Measurements from ENCODE around the gene HTR3E. TPM values are rescaled to one million over a fixed set of nuclear protein-coding genes. Genes with fewer than 3 reads are reported as not detected.

HTR3E gene
- total RNA-seq, 6 donors from 2014 or later: not detected

DNA sequence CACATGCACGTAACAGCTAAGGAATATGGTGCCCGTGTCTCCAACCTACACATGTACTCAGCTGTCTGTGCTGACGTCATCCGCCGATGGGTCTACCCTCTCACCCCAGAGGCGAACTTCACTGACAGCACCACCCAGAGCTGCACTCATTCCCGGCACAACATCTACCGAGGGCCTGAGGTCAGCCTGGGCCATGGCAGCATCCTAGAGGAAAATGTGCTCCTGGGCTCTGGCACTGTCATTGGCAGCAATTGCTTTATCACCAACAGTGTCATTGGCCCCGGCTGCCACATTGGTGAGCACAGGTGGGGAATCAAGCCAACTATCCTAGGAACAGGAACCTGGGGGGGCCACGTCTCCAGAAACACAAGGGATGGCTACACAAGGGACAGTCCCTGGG lies 43.6 kb downstream of the HTR3E start:
- DNase-seq (no peak), ATAC-seq (ENCODE audit: low FRiP score in 2 of 2) (no peak)
- Histone ChIP-seq H3K27ac (no peak overlapping the region), H3K4me3 (no peak overlapping the region), H3K4me1 (peaks cover 11 to 18% (median 16%) of the 10 kb centered on the region in 4 donors), H3K36me3 (peaks cover 28 to 74% (median 59%) of the 10 kb centered on the region in 4 donors), H3K9me3 (no peaks in the 10 kb centered on the region), H3K27me3 (no peaks in the 10 kb centered on the region)
- 92 to 93% methylated on average over 9 to 10 of the region's 10 CpGs for WGBS, 2 donors
- TF ChIP-seq, protein P1, sequence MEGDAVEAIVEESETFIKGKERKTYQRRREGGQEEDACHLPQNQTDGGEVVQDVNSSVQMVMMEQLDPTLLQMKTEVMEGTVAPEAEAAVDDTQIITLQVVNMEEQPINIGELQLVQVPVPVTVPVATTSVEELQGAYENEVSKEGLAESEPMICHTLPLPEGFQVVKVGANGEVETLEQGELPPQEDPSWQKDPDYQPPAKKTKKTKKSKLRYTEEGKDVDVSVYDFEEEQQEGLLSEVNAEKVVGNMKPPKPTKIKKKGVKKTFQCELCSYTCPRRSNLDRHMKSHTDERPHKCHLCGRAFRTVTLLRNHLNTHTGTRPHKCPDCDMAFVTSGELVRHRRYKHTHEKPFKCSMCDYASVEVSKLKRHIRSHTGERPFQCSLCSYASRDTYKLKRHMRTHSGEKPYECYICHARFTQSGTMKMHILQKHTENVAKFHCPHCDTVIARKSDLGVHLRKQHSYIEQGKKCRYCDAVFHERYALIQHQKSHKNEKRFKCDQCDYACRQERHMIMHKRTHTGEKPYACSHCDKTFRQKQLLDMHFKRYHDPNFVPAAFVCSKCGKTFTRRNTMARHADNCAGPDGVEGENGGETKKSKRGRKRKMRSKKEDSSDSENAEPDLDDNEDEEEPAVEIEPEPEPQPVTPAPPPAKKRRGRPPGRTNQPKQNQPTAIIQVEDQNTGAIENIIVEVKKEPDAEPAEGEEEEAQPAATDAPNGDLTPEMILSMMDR (IDR thresholded peaks at IDR 0.05): no peak
- no peak for TF ChIP-seq EP300 (IDR thresholded peaks at IDR 0.05)
- no peak for TF ChIP-seq POLR2AphosphoS5 (IDR thresholded peaks at IDR 0.05)
- TF ChIP-seq POLR2A (IDR thresholded peaks at IDR 0.05): no peak

GRCh38 chr3:184142199-184142598 lies 45.3 kb downstream of the HTR3E start:
- WGBS, 2 donors: 97 to 98% methylated on average over 6 to 7 of the region's 7 CpGs
- peaks cover 0 to 2% (median 2%) of the 10 kb centered on the region in 4 donors for H3K4me1 ChIP-seq
- peaks cover 28 to 87% (median 69%) of the 10 kb centered on the region in 4 donors for H3K36me3 ChIP-seq
- no peak overlapping the region for H3K4me3 ChIP-seq
- no peaks in the 10 kb centered on the region for H3K27me3 ChIP-seq
- H3K9me3 ChIP-seq: no peaks in the 10 kb centered on the region
- TF ChIP-seq POLR2A (IDR thresholded peaks at IDR 0.05): no peak
- TF ChIP-seq EP300 (IDR thresholded peaks at IDR 0.05): no peak
- TF ChIP-seq, protein P1 (IDR thresholded peaks at IDR 0.05): no peak
- no peak for TF ChIP-seq POLR2AphosphoS5 (IDR thresholded peaks at IDR 0.05)
- DNase-seq (no peak), ATAC-seq (ENCODE audit: low FRiP score in 2 of 2) (no peak)
- H3K27ac ChIP-seq: no peak overlapping the region

DNA sequence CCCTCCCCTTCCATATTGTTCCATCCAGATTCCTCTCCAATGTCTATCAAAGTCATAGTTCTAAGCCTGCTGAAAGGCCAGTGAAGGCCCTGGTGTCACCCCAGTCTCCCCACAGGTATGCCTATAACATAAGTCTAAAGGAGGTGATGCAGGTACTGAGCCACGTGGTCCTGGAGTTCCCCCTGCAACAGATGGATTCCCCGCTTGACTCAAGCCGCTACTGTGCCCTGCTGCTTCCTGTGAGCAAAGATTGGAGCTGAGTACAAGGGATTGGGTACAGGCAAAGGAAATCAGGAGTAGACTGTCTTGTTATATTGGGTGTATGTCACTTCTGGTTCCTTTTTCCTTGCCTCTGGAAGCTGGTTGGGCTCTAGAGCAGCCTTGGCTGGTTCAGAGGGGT lies 46.5 kb downstream of the HTR3E start:
- ATAC-seq (ENCODE audit: low FRiP score in 2 of 2) (no peak), DNase-seq (no peak)
- Histone ChIP-seq H3K4me3 (no peak overlapping the region), H3K27ac (no peak overlapping the region), H3K9me3 (no peaks in the 10 kb centered on the region), H3K4me1 (no peaks in the 10 kb centered on the region), H3K27me3 (no peaks in the 10 kb centered on the region), H3K36me3 (peaks cover 28 to 83% (median 69%) of the 10 kb centered on the region in 4 donors)
- TF ChIP-seq EP300 (IDR thresholded peaks at IDR 0.05) (no peak), POLR2AphosphoS5 (IDR thresholded peaks at IDR 0.05) (no peak), POLR2A (IDR thresholded peaks at IDR 0.05) (no peak)
- TF ChIP-seq, protein P1 (IDR thresholded peaks at IDR 0.05): no peak
- 87% methylated on average over 3 of the region's 3 CpGs for WGBS, 2 donors

- H3K4me3 ChIP-seq: no peak overlapping the region
Measured at GRCh38 chr3:184144505-184144904, 47.6 kb downstream of the HTR3E start.

More at GRCh38 chr3:184144505-184144904, 47.6 kb downstream of the HTR3E start:
- 68 to 81% methylated on average over 4 to 5 of the region's 5 CpGs for WGBS, 2 donors
- no peak for DNase-seq
- Histone ChIP-seq H3K9me3 (no peaks in the 10 kb centered on the region), H3K27me3 (no peaks in the 10 kb centered on the region), H3K4me1 (no peaks in the 10 kb centered on the region), H3K27ac (no peak overlapping the region), H3K36me3 (peaks cover 28 to 73% (median 66%) of the 10 kb centered on the region in 4 donors)
- no peak for ATAC-seq (ENCODE audit: low FRiP score in 2 of 2)
- TF ChIP-seq POLR2A (IDR thresholded peaks at IDR 0.05) (no peak), POLR2AphosphoS5 (IDR thresholded peaks at IDR 0.05) (no peak), EP300 (IDR thresholded peaks at IDR 0.05) (no peak)
- TF ChIP-seq, protein P1 (IDR thresholded peaks at IDR 0.05): no peak
